GM10248 (cell line): ENCODE measurements around the gene BAMBI.

ENCODE experiments used
- CTCF ChIA-PET: fragments of 300-600 bp; sonication (Branson Sonifier 250); formaldehyde crosslinking; extraction: SDS; loops from one replicate; lab custom pipeline; 2021; ENCODE audit warnings: antibody characterized with exemption; lab: Yijun Ruan, JAX
- POLR2A ChIA-PET: fragments of 350-650 bp; sonication (Branson Sonifier 250); formaldehyde crosslinking; extraction: SDS; loops from one replicate; lab custom pipeline; 2020; ENCODE audit warnings: antibody characterized with exemption; lab: Yijun Ruan, JAX
- DNase-seq: peaks from one replicate; pipeline ENCODE4 v3.0.0; 2012; ENCODE audit errors: extremely low spot score
- TF ChIP-seq, protein P1 (sequence below): IDR thresholded peaks from 2 replicates; pipeline ENCODE4 v1.5.1; 2012; ENCODE audit warnings: mild to moderate bottlenecking, low read depth; ENCODE audit errors: extremely low read depth, missing control alignments, control extremely low read depth

Gene BAMBI

DNA sequence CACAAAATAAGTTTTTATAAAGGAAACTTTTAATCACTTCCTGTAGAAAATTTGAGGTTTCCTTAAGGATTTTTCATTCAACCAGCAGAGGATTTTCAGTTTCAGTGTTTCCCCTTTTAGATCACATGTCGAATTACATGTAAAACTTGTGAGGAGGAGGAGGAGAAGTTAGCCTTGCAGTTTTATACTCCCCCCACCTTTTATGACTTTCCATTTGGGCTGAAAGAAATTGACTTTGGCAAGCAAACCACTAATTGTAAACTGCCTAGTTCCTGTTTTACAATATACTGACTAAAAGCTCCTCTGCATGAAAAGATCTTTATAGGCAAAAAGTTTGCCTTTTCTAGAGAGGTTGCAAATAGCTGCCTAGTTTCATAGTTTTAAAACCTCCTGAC, 3.0 kb downstream of the BAMBI start:
- DNase-seq: no peak
- TF ChIP-seq, protein P1, sequence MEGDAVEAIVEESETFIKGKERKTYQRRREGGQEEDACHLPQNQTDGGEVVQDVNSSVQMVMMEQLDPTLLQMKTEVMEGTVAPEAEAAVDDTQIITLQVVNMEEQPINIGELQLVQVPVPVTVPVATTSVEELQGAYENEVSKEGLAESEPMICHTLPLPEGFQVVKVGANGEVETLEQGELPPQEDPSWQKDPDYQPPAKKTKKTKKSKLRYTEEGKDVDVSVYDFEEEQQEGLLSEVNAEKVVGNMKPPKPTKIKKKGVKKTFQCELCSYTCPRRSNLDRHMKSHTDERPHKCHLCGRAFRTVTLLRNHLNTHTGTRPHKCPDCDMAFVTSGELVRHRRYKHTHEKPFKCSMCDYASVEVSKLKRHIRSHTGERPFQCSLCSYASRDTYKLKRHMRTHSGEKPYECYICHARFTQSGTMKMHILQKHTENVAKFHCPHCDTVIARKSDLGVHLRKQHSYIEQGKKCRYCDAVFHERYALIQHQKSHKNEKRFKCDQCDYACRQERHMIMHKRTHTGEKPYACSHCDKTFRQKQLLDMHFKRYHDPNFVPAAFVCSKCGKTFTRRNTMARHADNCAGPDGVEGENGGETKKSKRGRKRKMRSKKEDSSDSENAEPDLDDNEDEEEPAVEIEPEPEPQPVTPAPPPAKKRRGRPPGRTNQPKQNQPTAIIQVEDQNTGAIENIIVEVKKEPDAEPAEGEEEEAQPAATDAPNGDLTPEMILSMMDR: no peak
- ChIA-PET POLR2A (no interaction called here), CTCF (interaction anchor here (3.5 kb wide), 1 partner anchor 16 kb away, joined by 12 read pairs; no protein-coding TSS in a partner anchor)

- CTCF ChIA-PET: interaction anchor here (1.2 to 3.5 kb wide), 2 partner anchors 17 to 815 kb away, joined by 3 to 12 read pairs; no protein-coding TSS in a partner anchor
- DNase-seq: no peak
- TF ChIP-seq, protein P1: no peak
- POLR2A ChIA-PET: no interaction called here
These were observed 4.0 kb downstream of the BAMBI start for GRCh38 chr10:28681291-28681763.

- CTCF ChIA-PET: interaction anchor here (1.0 to 3.5 kb wide), 4 partner anchors 18 to 814 kb away, joined by 3 to 12 read pairs (median 3); no protein-coding TSS in a partner anchor
- no peak for DNase-seq
- POLR2A ChIA-PET: no interaction called here
- TF ChIP-seq, protein P1: no peak
These were observed 4.8 kb downstream of the BAMBI start for GRCh38 chr10:28681928-28682750.

DNA sequence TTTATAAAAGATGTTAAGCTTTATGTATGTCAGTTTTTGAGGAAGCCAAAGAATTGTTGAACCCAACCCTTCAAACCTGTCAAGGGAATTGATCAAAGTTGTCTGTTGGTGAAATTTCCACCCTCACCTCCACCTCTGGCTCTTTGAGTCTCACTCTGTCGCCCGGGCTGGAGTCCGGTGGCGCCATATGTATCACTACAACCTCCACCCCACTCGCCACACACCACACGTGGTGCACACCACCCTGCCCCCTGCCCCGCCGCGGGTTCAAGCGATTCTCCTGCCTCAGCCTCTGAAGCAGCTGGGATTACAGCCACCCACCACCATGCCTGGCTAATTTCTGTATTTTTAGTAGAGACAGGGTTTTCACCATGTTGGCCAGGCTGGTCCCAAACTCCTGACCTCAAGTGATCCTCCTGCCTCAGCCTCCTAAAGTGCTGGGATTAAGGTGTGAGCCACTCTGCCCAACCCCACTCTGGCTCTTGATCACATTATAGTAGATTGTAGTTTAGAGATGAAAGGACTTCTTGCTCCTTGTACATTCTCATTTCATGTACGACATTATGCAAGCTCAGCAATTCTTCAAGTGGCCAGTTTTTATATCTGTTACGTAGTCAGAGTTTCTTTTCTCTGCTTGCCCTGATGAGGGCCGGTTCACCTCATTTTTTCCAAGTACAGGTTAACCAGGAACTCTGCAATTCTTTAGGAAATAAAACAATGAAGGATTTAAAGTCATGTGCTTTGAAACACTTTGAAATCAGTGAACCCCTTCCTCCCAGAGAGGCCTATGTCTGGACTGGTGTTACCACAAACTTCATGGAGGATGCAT, 7.0 kb downstream of the BAMBI start:
- DNase-seq: no peak
- ChIA-PET POLR2A (no interaction called here), CTCF (interaction anchor here (0.6 to 1.1 kb wide), 4 partner anchors 21 to 715 kb away, joined by 3 to 4 read pairs (median 3); no protein-coding TSS in a partner anchor)
- TF ChIP-seq, protein P1: no peak

GRCh38 chr10:28684986-28685580, 7.8 kb downstream of the BAMBI start:
- POLR2A ChIA-PET: no interaction called here
- CTCF ChIA-PET: interaction anchor here (1.6 kb wide), 1 partner anchor 21 kb away, joined by 7 read pairs; no protein-coding TSS in a partner anchor

More at GRCh38 chr10:28684986-28685580, 7.8 kb downstream of the BAMBI start:
- TF ChIP-seq, protein P1: no peak
- no peak for DNase-seq
